ENCODE data around the gene SSTR1. TPM values are rescaled to one million over a fixed set of nuclear protein-coding genes. Genes with fewer than 3 reads are reported as not detected.

Gene SSTR1
- total RNA-seq, 4 donors from 2014 or later = 0.16 to 0.83 (median 0.33) TPM; not detected in 1

- Histone ChIP-seq H3K27me3 (peaks cover 8 to 36% (median 20%) of the 10 kb centered on the region in 3 donors), H3K9me3 (no peaks in the 10 kb centered on the region), H3K27ac (no peak overlapping the region), H3K4me3 (no peak overlapping the region), H3K36me3 (no peaks in the 10 kb centered on the region), H3K4me1 (peaks cover 4 to 13% of the 10 kb centered on the region in 2 donors)
- ATAC-seq (no peak), DNase-seq (no peak)
- intact Hi-C loops (cut with DNase I; ENCODE audit: low total_unique reads) = no loop called here
- TF ChIP-seq POLR2A (IDR thresholded peaks at IDR 0.05) (no peak), CTCF (IDR thresholded peaks at IDR 0.05 in 4 of 5, conservative IDR thresholded peaks at IDR 0.05 in 1 of 5) (no peak)
- in situ Hi-C loops (cut with MboI; ENCODE audit: low sequenced_read_pairs in 4 of 4) = no loop called here
Measured at GRCh38 chr14:38205119-38205813, 2.4 kb upstream of the SSTR1 start.

GRCh38 chr14:38205949-38206665 is 1.6 kb upstream of the SSTR1 start:
- Histone ChIP-seq H3K27me3 (peaks cover 8 to 43% (median 29%) of the 10 kb centered on the region in 3 donors), H3K9me3 (no peaks in the 10 kb centered on the region), H3K4me3 (no peak overlapping the region), H3K36me3 (no peaks in the 10 kb centered on the region), H3K4me1 (peaks cover 4 to 15% of the 10 kb centered on the region in 2 donors), H3K27ac (no peak overlapping the region)
- in situ Hi-C loops (cut with MboI; ENCODE audit: low sequenced_read_pairs in 4 of 4) (no loop called here), intact Hi-C loops (cut with DNase I; ENCODE audit: low total_unique reads) (no loop called here)
- no peak for ATAC-seq
- no peak for TF ChIP-seq POLR2A (IDR thresholded peaks at IDR 0.05)
- DNase-seq = no peak

GRCh38 chr14:38206689-38207376 is 871 bp upstream of the SSTR1 start:
- Histone ChIP-seq H3K27ac (no peak overlapping the region), H3K4me1 (peaks cover 4 to 23% of the 10 kb centered on the region in 2 donors), H3K4me3 (peak overlapping the region in 1 of 4 donors; percentile 56), H3K9me3 (no peaks in the 10 kb centered on the region), H3K36me3 (no peaks in the 10 kb centered on the region), H3K27me3 (peaks cover 8 to 50% (median 35%) of the 10 kb centered on the region in 3 donors)
- in situ Hi-C loops (cut with MboI; ENCODE audit: low sequenced_read_pairs in 4 of 4) (no loop called here), intact Hi-C loops (cut with DNase I; ENCODE audit: low total_unique reads) (no loop called here)
- TF ChIP-seq CTCF (IDR thresholded peaks at IDR 0.05 in 4 of 5, conservative IDR thresholded peaks at IDR 0.05 in 1 of 5) (no peak), POLR2A (IDR thresholded peaks at IDR 0.05) (no peak)
- DNase-seq = no peak
- no peak for ATAC-seq

- intact Hi-C loops (cut with DNase I; ENCODE audit: low total_unique reads) (no loop called here), in situ Hi-C loops (cut with MboI; ENCODE audit: low sequenced_read_pairs in 4 of 4) (no loop called here)
- Histone ChIP-seq H3K9me3 (no peaks in the 10 kb centered on the region), H3K36me3 (no peaks in the 10 kb centered on the region), H3K27ac (no peak overlapping the region), H3K4me3 (peak overlapping the region in 3 of 4 donors; percentile 35 to 56 (median 50)), H3K4me1 (peaks cover 4 to 23% of the 10 kb centered on the region in 2 donors), H3K27me3 (peaks cover 8 to 50% (median 35%) of the 10 kb centered on the region in 3 donors)
- ATAC-seq (no peak), DNase-seq (no peak)
- no peak for TF ChIP-seq POLR2A (IDR thresholded peaks at IDR 0.05)
- no peak for TF ChIP-seq CTCF (IDR thresholded peaks at IDR 0.05 in 4 of 5, conservative IDR thresholded peaks at IDR 0.05 in 1 of 5)
Measured at GRCh38 chr14:38207377-38207735, 348 bp upstream of the SSTR1 start.

Measured in gastrocnemius medialis (tissue), 4 donors.